Measurements from ENCODE around the gene STRIP1.

- TF ChIP-seq CTCF (IDR thresholded peaks at IDR 0.05) = no peak
- no peak for TF ChIP-seq POLR2A (IDR thresholded peaks at IDR 0.05)
Measured at GRCh38 chr1:110060662-110061060, 26.2 kb downstream of the STRIP1 start.

Data from uterus (tissue), 2 donors.